IMR-90 (cell line): ENCODE results near the gene FOXN3. TPM values are rescaled to one million over a fixed set of nuclear protein-coding genes. Genes with fewer than 3 reads are reported as not detected.

Experiments
- ATAC-seq: fragments of 200-7000 bp; cut with Tn5 transposase; 2 replicates; pipeline ENCODE4 v1.9.1; 2020; ENCODE audit warnings: low read depth, mild to moderate bottlenecking, moderate library complexity
- BruUV-seq: library from RNA; stranded (reverse); fragments of 400-500 nt; replicated peaks from 2 replicates; lab custom pipeline; 2021; lab: Mats Ljungman, UMichigan
- CTCF ChIA-PET: fragments of 300-600 bp; formaldehyde crosslinking; extraction: SDS; loops from one replicate; lab custom pipeline; 2021; ENCODE audit warnings: antibody characterized with exemption; lab: Yijun Ruan, JAX
- POLR2A ChIA-PET: fragments of 300-600 bp; sonication (Branson Sonifier 250); formaldehyde crosslinking; loops from one replicate; lab custom pipeline; 2022; ENCODE audit warnings: antibody characterized with exemption; ENCODE audit not compliant: unreplicated experiment; lab: Charles Lee
- DNase-seq: peaks from one replicate; pipeline ENCODE4 v3.0.0; 2013
- H2AFZ ChIP-seq: replicated peaks from 2 replicates; pipeline ENCODE3; 2013; ENCODE audit warnings: low read length, mild to moderate bottlenecking; ENCODE audit not compliant: poor library complexity
- H2AK5ac ChIP-seq: 2 replicates; pipeline ENCODE4 v1.6.1; 2013; ENCODE audit warnings: low read depth, low read length, inconsistent platforms
- H2AK9ac ChIP-seq: replicated peaks from 2 replicates; pipeline ENCODE3; 2013; ENCODE audit warnings: mild to moderate bottlenecking, low read depth, low read length, moderate library complexity; ENCODE audit not compliant: poor library complexity
- H2BK120ac ChIP-seq: 2 replicates; pipeline ENCODE4 v1.6.1; 2013; ENCODE audit warnings: low read depth, low read length, inconsistent platforms
- H2BK15ac ChIP-seq: 3 replicates; pipeline ENCODE4 v1.6.1; 2013; ENCODE audit warnings: low read depth, low read length, inconsistent platforms
- H2BK20ac ChIP-seq: 2 replicates; pipeline ENCODE4 v1.6.1; 2013; ENCODE audit warnings: low read depth, mild to moderate bottlenecking, inconsistent platforms, low read length, moderate library complexity
- H2BK5ac ChIP-seq: 2 replicates; pipeline ENCODE4 v1.6.1; 2013; ENCODE audit warnings: mild to moderate bottlenecking, low read depth, low read length, inconsistent platforms; ENCODE audit not compliant: poor library complexity, severe bottlenecking
- H3K14ac ChIP-seq: replicated peaks from 2 replicates; pipeline ENCODE4 v1.6.1; 2013; ENCODE audit warnings: low read depth, low read length, inconsistent platforms
- H3K18ac ChIP-seq: 2 replicates; pipeline ENCODE4 v1.6.1; 2013; ENCODE audit warnings: low read depth, low read length, control low read depth
- H3K23ac ChIP-seq: 2 replicates; pipeline ENCODE4 v1.6.1; 2013; ENCODE audit warnings: low read depth, low read length, inconsistent platforms
- H3K27ac ChIP-seq: 2 replicates; pipeline ENCODE4 v1.5.1; 2013; ENCODE audit warnings: mild to moderate bottlenecking, control low read depth, low read length; ENCODE audit not compliant: insufficient read depth
- H3K27me3 ChIP-seq: 2 replicates; pipeline ENCODE4 v1.6.1; 2013; ENCODE audit warnings: low read length; ENCODE audit not compliant: control insufficient read depth, insufficient read depth
- H3K36me3 ChIP-seq: 2 replicates; pipeline ENCODE4 v1.6.1; 2013; ENCODE audit warnings: low read length, mixed read lengths; ENCODE audit not compliant: control insufficient read depth, insufficient read depth
- H3K4ac ChIP-seq: 2 replicates; pipeline ENCODE4 v1.6.1; 2013; ENCODE audit warnings: low read depth, low read length, inconsistent platforms
- H3K4me1 ChIP-seq: 2 replicates; pipeline ENCODE4 v1.6.1; 2013; ENCODE audit warnings: low read length, mixed read lengths; ENCODE audit not compliant: control insufficient read depth, insufficient read depth
- H3K4me2 ChIP-seq: 2 replicates; pipeline ENCODE4 v1.6.1; 2013; ENCODE audit warnings: low read depth, mild to moderate bottlenecking, control low read depth, low read length, moderate library complexity
- H3K4me3 ChIP-seq: 2 replicates; pipeline ENCODE4 v1.5.1; 2013; ENCODE audit warnings: low read depth, mild to moderate bottlenecking, control low read depth, low read length, moderate library complexity; ENCODE audit not compliant: insufficient read depth
- H3K56ac ChIP-seq: 2 replicates; pipeline ENCODE4 v1.6.1; 2013; ENCODE audit warnings: low read length, inconsistent platforms; ENCODE audit not compliant: insufficient read depth; ENCODE audit errors: extremely low read depth
- H3K79me1 ChIP-seq, 2 experiments: 2 replicates each; pipeline ENCODE4 v1.6.1; 2013; ENCODE audit warnings: low read length in 2 of 2, inconsistent platforms in 1 of 2, low read depth in 1 of 2
- H3K9ac ChIP-seq: 2 replicates; pipeline ENCODE4 v1.6.1; 2013; ENCODE audit warnings: low read depth, low read length, control low read depth
- H3K9me1 ChIP-seq: 2 replicates; pipeline ENCODE4 v1.6.1; 2013; ENCODE audit warnings: low read length, inconsistent platforms; ENCODE audit not compliant: insufficient read depth
- H3K9me3 ChIP-seq: 2 replicates; pipeline ENCODE4 v1.6.1; 2013; ENCODE audit warnings: low read length; ENCODE audit not compliant: control insufficient read depth, insufficient read depth
- H4K20me1 ChIP-seq: 2 replicates; pipeline ENCODE4 v1.6.1; 2013; ENCODE audit warnings: low read length, inconsistent platforms; ENCODE audit not compliant: insufficient read depth
- H4K5ac ChIP-seq: 2 replicates; pipeline ENCODE4 v1.6.1; 2013; ENCODE audit warnings: mild to moderate bottlenecking, low read depth, low read length, control low read depth
- H4K8ac ChIP-seq, 2 experiments: 2 replicates each; pipeline ENCODE4 v1.6.1; 2013; ENCODE audit warnings: low read depth in 2 of 2, low read length in 2 of 2, control low read depth in 1 of 2, inconsistent platforms in 1 of 2
- H4K91ac ChIP-seq: 2 replicates; pipeline ENCODE4 v1.6.1; 2013; ENCODE audit warnings: low read depth, low read length, inconsistent platforms; ENCODE audit not compliant: insufficient read depth
- BHLHE40 ChIP-seq: fragments of 150-350 bp; IDR thresholded peaks from 2 replicates; pipeline ENCODE4 v1.6.1; 2016; ENCODE audit warnings: mild to moderate bottlenecking, low read depth, low read length
- CEBPB ChIP-seq: IDR thresholded peaks from 2 replicates; pipeline ENCODE4 v1.6.1; 2012; ENCODE audit warnings: low read depth, low read length, improper control_type of control experiment
- MAZ ChIP-seq: IDR thresholded peaks from 2 replicates; pipeline ENCODE4 v1.6.1; 2012; ENCODE audit warnings: low read depth, mild to moderate bottlenecking, low read length, improper control_type of control experiment, moderate library complexity, borderline replicate concordance
- NFE2L2 ChIP-seq: fragments of 150-350 bp; IDR thresholded peaks from 2 replicates; pipeline ENCODE4 v1.6.1; 2016; ENCODE audit warnings: low read depth, mild to moderate bottlenecking, low read length
- POLR2A ChIP-seq: IDR thresholded peaks from 2 replicates; pipeline ENCODE4 v1.6.1; 2012; ENCODE audit warnings: mild to moderate bottlenecking, low read depth, low read length
- SMC3 ChIP-seq: fragments of 150-350 bp; IDR thresholded peaks from 2 replicates; pipeline ENCODE4 v1.6.1; 2016; ENCODE audit warnings: low read depth, mild to moderate bottlenecking, antibody characterized with exemption, low read length, moderate library complexity
- WGBS, 2 experiments: methylation state at CpG; one replicate each; pipeline versions ENCODE4 v1.1.5 to v1.1.7; 2013; ENCODE audit warnings: missing lambda C conversion rate in 2 of 2; ENCODE audit not compliant: insufficient read length in 1 of 2; ENCODE audit errors: extremely low coverage in 2 of 2; 5-methylcytosine and 5-hydroxymethylcytosine counted together
- dilution Hi-C: fragments of 300-500 bp; cut with HindIII; formaldehyde crosslinking; loops from one replicate; pipeline ENCODE4 v1.14.3; 2018; ENCODE audit warnings: low sequenced_read_pairs; ENCODE audit not compliant: unreplicated experiment
- in situ Hi-C: fragments of 300-500 bp; cut with MboI; formaldehyde crosslinking; loops from 3 replicates; pipeline ENCODE4 v1.14.3; 2019; ENCODE audit warnings: low sequenced_read_pairs, inconsistent platforms, mixed read lengths
- intact Hi-C: fragments of 100-400 bp; cut with micrococcal nuclease; formaldehyde crosslinking; loops from 2 replicates; pipeline ENCODE4 v1.10.0; 2022
- polyA plus RNA-seq, 3 experiments: library from polyadenylated mRNA; depleted of rRNA; stranded (reverse); fragments of >200 nt; gene quantifications; 2 replicates each; pipeline ENCODE4 v1.2.3, GENCODE V29; 2012; ENCODE audit warnings: low replicate concordance in 1 of 3
- total RNA-seq: library from RNA; depleted of rRNA; stranded (reverse); fragments of >200 nt; gene quantifications from 2 replicates; pipeline ENCODE4 v1.2.3, GENCODE V29; 2012

Gene FOXN3
- total and polyA plus RNA-seq, 2 of the 4 experiments (the other 2 are of a cell fraction), result 22.6 to 33.7 TPM

- no peak overlapping the region for H3K27ac ChIP-seq
- no peak overlapping the region for H2AK9ac ChIP-seq
- peaks cover 12% of the 10 kb centered on the region for H3K4me1 ChIP-seq
- no peak overlapping the region for H3K23ac ChIP-seq
- H3K4ac ChIP-seq, result no peak overlapping the region
- H2BK20ac ChIP-seq, result no peak overlapping the region
- ATAC-seq, result no peak
- H3K9me3 ChIP-seq, result no peaks in the 10 kb centered on the region
- H2BK120ac ChIP-seq, result no peak overlapping the region
- no peak overlapping the region for H3K18ac ChIP-seq
- POLR2A ChIA-PET, result no interaction called here
- H4K5ac ChIP-seq, result no peak overlapping the region
- CTCF ChIA-PET, result no interaction called here
- peaks cover 16% of the 10 kb centered on the region for H3K36me3 ChIP-seq
- dilution Hi-C loops (no loop called here), intact Hi-C loops (no loop called here), in situ Hi-C loops (no loop called here)
- 100% methylated on average over 2 of the region's 6 CpGs; no CpG with 5 or more reads in 1 of the 2 experiments for WGBS, 2 experiments
- no peak overlapping the region for H4K91ac ChIP-seq
- no peak overlapping the region for H4K8ac ChIP-seq
- no TSS peak for BruUV-seq
- no peak overlapping the region for H2AFZ ChIP-seq
- H3K9ac ChIP-seq, result no peak overlapping the region
- peaks cover 24% of the 10 kb centered on the region for H3K9me1 ChIP-seq
- H3K4me3 ChIP-seq, result no peak overlapping the region
- H3K56ac ChIP-seq, result no peak overlapping the region
- peaks cover 21 to 53% of the 10 kb centered on the region in 2 experiments for H3K79me1 ChIP-seq
- no peak overlapping the region for H3K14ac ChIP-seq
- no peak overlapping the region for H2BK15ac ChIP-seq
- no peak for TF ChIP-seq BHLHE40
- TF ChIP-seq SMC3, result no peak
- no peak for TF ChIP-seq NFE2L2
- TF ChIP-seq MAZ, result no peak
- no peak for TF ChIP-seq POLR2A
- no peak for TF ChIP-seq CEBPB
- no peak overlapping the region for H2AK5ac ChIP-seq
- DNase-seq, result no peak
- H4K20me1 ChIP-seq, result peaks cover 39% of the 10 kb centered on the region
- no peaks in the 10 kb centered on the region for H3K27me3 ChIP-seq
- no peak overlapping the region for H2BK5ac ChIP-seq
- H3K4me2 ChIP-seq, result no peak overlapping the region
These were observed 229.5 kb downstream of the FOXN3 start for GRCh38 chr14:89187501-89187900.
